ENCODE data around the gene KLHDC3. TPM values are rescaled to one million over a fixed set of nuclear protein-coding genes. Genes with fewer than 3 reads are reported as not detected.
A peak's percentile ranks its signal among the peaks of the same experiment; 100 is the strongest.

KLHDC3 gene
- total and polyA plus RNA-seq, 2 of the 13 experiments (the other 11 are each of a cell fraction or from before 2014, with no cell fraction given), result 78.3 to 91.5 TPM

GRCh38 chr6:43059168-43060033 lies 45.4 kb downstream of the KLHDC3 start, which contains the start of the genes KLC4 and MRPL2 (continued):
- no peak for TF ChIP-seq ZBTB49 (CRISPR knock-in tag; IDR thresholded peaks at IDR 0.05; ENCODE audit: borderline replicate concordance)
- TF ChIP-seq RBFOX2 (IDR thresholded peaks at IDR 0.05; ENCODE audit: low read depth, low read length), result peak; percentile 85
- no peak for TF ChIP-seq ZNF383 (CRISPR knock-in tag; IDR thresholded peaks at IDR 0.05; ENCODE audit: borderline replicate concordance)
- no peak for TF ChIP-seq ZBTB25 (CRISPR knock-in tag; IDR thresholded peaks at IDR 0.05)
- TF ChIP-seq ZNF619 (CRISPR knock-in tag; IDR thresholded peaks at IDR 0.05), result no peak
- no peak; the same call in 1 of the 2 replicates for TF ChIP-seq ZNF772 (CRISPR knock-in tag; IDR thresholded peaks at IDR 0.05)
- TF ChIP-seq ARID4A (CRISPR knock-in tag; IDR thresholded peaks at IDR 0.05; ENCODE audit: borderline replicate concordance), result peak; percentile 89
- peak; percentile 97 for TF ChIP-seq SKI (IDR thresholded peaks at IDR 0.05; ENCODE audit: partially characterized antibody)
- peak in 1 of 2 experiments; percentile 18; a peak in 1 of 4 replicates for TF ChIP-seq EP300 (IDR thresholded peaks at IDR 0.05; ENCODE audit: low read depth in 2 of 2, low read length in 2 of 2)
- no peak for TF ChIP-seq EP300 (CRISPR knock-in tag; IDR thresholded peaks at IDR 0.05; ENCODE audit: borderline replicate concordance)
- TF ChIP-seq RFXAP (CRISPR knock-in tag; IDR thresholded peaks at IDR 0.05; ENCODE audit: borderline replicate concordance), result peak; percentile 86
- TF ChIP-seq ZC3H13 (CRISPR knock-in tag; IDR thresholded peaks at IDR 0.05), result no peak
- no peak for TF ChIP-seq MAFG (CRISPR knock-in tag; IDR thresholded peaks at IDR 0.05)
- no peak for TF ChIP-seq ZNF296 (CRISPR knock-in tag; conservative IDR thresholded peaks at IDR 0.05)
- TF ChIP-seq MAZ (IDR thresholded peaks at IDR 0.05; ENCODE audit: borderline replicate concordance, low read depth, low read length), result no peak; the same call in 1 of the 2 replicates
- TF ChIP-seq MAZ (CRISPR knock-in tag; IDR thresholded peaks at IDR 0.05; ENCODE audit: low read depth), result peak; percentile 31; the same call in 1 of the 2 replicates
- TF ChIP-seq DMTF1 (CRISPR knock-in tag; IDR thresholded peaks at IDR 0.05), result no peak
- no peak for TF ChIP-seq ZNF569 (CRISPR knock-in tag; IDR thresholded peaks at IDR 0.05; ENCODE audit: borderline replicate concordance)
